GM03348 (cell line): ENCODE data around the gene MTERF4.

ENCODE experiments used
- DNase-seq: peaks from one replicate; pipeline ENCODE4 v3.0.0; 2012; ENCODE audit warnings: low spot score

Gene MTERF4

DNA sequence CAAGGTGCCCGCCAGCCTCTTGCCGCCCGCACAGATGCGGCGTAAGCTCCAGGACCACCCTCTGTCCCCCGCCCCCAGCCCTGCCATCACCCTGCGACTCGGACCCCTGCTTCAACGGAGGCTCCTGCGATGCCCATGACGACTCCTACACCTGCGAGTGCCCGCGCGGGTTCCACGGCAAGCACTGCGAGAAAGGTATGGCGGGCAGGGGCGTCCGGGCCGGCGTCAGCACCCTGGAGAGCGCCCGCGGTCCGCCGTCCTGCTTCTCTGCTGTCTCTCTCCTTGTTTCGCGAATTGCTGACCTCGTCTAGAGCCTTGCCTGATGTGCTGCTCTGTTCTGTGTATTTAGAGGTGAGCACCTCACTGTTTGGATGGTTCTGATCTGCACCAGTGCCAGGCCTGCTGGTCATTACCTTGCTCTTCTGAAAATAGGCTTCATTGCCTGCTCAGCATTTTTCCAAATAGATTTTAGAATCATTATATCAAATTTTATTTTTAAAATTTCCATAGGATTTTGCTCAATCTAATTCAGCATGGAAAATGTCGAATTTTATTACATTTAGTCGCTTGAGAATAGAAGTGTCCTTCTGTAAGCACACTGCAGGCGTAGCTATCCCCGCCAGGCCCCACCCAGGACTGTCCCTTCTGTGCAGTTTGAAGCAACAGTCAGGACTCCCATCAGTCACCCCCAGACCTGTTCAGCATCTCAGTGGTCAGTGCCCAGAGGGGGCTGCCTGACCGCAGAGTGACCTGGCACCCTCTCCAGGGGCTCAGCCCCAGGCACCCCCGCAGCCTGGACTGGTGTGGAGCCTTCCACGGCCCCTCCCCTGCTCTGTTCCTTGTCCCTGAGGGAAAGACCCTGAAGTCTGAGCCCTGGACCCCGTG is 52.1 kb downstream of the MTERF4 start:
- DNase-seq: no peak

DNA sequence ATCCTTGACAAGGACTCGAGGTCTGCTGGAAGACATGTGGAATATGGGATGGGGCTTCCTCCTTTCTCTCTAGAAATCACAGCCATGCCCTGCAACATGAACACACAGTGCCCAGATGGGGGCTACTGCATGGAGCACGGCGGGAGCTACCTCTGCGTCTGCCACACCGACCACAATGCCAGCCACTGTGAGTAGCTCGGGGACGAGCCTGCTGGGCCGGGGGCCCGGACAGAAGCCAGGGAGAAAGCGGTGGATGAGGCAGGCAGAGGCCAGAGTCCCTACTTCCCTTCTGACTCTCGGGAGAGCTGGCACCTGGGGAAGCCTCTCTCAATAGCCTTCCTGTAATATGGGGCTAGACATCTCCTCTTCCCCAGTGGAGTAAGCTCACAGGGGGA is 53.1 kb downstream of the MTERF4 start:
- DNase-seq: peak; percentile 5

- no peak for DNase-seq
Observed at GRCh38 chr2:241048149-241048948, 53.7 kb downstream of the MTERF4 start.

DNA sequence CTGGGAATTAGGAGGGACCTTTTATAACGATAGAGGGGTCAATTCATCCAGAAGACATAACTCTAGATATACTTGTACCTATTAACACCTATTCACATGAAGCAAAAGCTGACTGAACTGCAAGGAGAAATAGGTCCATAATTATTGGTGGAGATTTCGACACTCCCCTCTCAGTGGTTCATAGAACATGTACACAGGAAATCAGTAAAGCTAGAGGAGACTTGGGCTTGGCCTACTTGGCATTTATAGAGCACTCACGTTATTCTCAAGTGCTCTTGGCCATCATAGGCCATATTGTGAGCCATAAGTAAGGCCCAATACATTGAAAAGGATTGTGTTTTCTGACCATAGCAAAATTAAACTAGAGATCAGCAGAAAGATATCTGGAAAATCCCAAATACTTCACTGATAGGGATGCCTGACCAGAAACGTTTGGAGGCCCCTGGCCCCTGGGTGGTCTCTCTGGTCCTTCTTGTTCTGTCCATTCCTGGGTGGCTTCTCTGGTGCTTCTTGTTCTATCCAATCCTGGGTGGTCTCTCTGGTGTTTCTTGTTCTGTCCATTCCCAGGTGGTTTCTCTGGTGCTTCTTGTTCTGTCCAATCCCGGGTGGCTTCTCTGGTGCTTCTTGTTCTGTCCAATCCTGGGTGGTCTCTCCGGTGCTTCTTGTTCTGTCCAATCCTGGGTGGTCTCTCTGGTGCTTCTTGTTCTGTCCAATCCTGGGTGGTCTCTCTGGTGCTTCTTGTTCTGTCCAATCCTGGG is 54.7 kb downstream of the MTERF4 start:
- no peak for DNase-seq
